HepG2 (cell line): ENCODE data around the gene CORO7. TPM values are rescaled to one million over a fixed set of nuclear protein-coding genes. Genes with fewer than 3 reads are reported as not detected.
A peak's percentile ranks its signal among the peaks of the same experiment; 100 is the strongest.

Experiments used
- ASH2L ChIP-seq: fragments of 300-600, 200-600 bp; sonication (generic); IDR thresholded peaks from 2 replicates; pipeline ENCODE4 v1.7.0; 2017; ENCODE audit warnings: low read depth, mild to moderate bottlenecking, moderate library complexity, mixed read lengths, low read length; ENCODE audit not compliant: insufficient read length
- HIC2 ChIP-seq: sonication (generic); formaldehyde crosslinking; IDR thresholded peaks from 2 replicates; pipeline ENCODE4 v1.9.0; 2022; ENCODE audit warnings: low read depth, missing genetic modification reagents
- PATZ1 ChIP-seq: sonication (generic); formaldehyde crosslinking; IDR thresholded peaks from 2 replicates; pipeline ENCODE4 v1.4.0; 2020; ENCODE audit warnings: missing genetic modification reagents
- ZMAT3 ChIP-seq: sonication (generic); formaldehyde crosslinking; conservative IDR thresholded peaks from 2 replicates; pipeline ENCODE4 v1.7.0; 2021; ENCODE audit warnings: missing genetic modification reagents
- ZNF558 ChIP-seq: sonication (generic); formaldehyde crosslinking; IDR thresholded peaks from 2 replicates; pipeline ENCODE4 v1.9.0; 2022; ENCODE audit warnings: mild to moderate bottlenecking, missing genetic modification reagents, borderline replicate concordance
- polyA plus RNA-seq, 8 experiments: library from polyadenylated mRNA; depleted of rRNA in 3 of 8; stranded (reverse) in 7 of 8; unstranded in 1 of 8; fragments of >200 nt; fragmentation: Illumina TruSeq in 4 of 8; extraction: Trizol in 4 of 8; gene quantifications; 2 replicates each; pipeline versions ENCODE4 v1.2.1 to v1.2.3, GENCODE V29; 2011 to 2016; ENCODE audit warnings: low read depth in 4 of 8, missing spikeins in 1 of 8, mixed read lengths in 1 of 8; ENCODE audit not compliant: insufficient read depth in 1 of 8
- total RNA-seq, 5 experiments: library from RNA; depleted of rRNA; stranded (reverse); fragments of >200 nt; fragmentation: Illumina TruSeq; extraction: Trizol; gene quantifications; 2 replicates each; pipeline ENCODE4 v1.2.3, GENCODE V29; 2016; ENCODE audit warnings: low read depth in 1 of 5
- TF ChIP-seq, protein P1 (sequence below): sonication (generic); formaldehyde crosslinking; IDR thresholded peaks from 2 replicates; pipeline ENCODE4 v1.4.0; 2020; ENCODE audit warnings: missing genetic modification reagents
- TF ChIP-seq, protein P2 (sequence below): sonication (generic); formaldehyde crosslinking; IDR thresholded peaks from 2 replicates; pipeline ENCODE4 v1.8.0; 2022; ENCODE audit warnings: mild to moderate bottlenecking, missing genetic modification reagents, borderline replicate concordance
- TF ChIP-seq, protein P3 (sequence below): sonication (generic); formaldehyde crosslinking; IDR thresholded peaks from 2 replicates; pipeline ENCODE4 v1.4.0; 2020; ENCODE audit warnings: missing genetic modification reagents, borderline replicate concordance
- TF ChIP-seq, protein P4 (sequence below): sonication (generic); formaldehyde crosslinking; IDR thresholded peaks from 2 replicates; pipeline ENCODE4 v1.5.0; 2020; ENCODE audit warnings: missing genetic modification reagents

CORO7 gene
- total and polyA plus RNA-seq, 2 of the 13 experiments (the other 11 are each of a cell fraction or from before 2014, with no cell fraction given) = 9.9 to 14.3 TPM

DNA sequence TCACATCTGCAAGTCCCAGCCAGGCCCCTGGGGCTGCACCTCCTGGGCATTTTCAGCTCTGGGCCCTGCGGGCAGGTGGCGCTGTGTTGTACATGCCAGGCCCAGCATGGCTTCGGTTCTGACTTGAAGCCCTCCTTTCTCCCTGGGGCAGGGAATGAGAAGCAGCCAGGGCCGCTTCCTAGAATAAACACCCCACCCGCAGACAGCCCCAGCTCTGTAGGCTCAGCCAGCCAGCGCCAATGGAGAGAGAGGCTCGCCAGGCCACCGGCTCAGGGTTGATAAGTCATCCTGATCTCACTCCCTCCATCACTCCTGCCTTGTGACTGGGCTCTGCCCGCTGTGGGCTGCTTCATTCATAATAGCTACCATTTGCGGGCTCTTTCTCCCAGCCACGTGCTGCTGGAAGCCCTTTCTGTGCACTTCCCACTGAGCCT lies 106.5 kb downstream of the CORO7 start (continued):
- TF ChIP-seq PATZ1 (CRISPR knock-in tag) = peak; percentile 79
- 0 out of 2 replicates have a peak, but pooled peaks have one; percentile 53 for TF ChIP-seq HIC2
- TF ChIP-seq ZMAT3 (CRISPR knock-in tag) = no peak
- TF ChIP-seq, protein P1, sequence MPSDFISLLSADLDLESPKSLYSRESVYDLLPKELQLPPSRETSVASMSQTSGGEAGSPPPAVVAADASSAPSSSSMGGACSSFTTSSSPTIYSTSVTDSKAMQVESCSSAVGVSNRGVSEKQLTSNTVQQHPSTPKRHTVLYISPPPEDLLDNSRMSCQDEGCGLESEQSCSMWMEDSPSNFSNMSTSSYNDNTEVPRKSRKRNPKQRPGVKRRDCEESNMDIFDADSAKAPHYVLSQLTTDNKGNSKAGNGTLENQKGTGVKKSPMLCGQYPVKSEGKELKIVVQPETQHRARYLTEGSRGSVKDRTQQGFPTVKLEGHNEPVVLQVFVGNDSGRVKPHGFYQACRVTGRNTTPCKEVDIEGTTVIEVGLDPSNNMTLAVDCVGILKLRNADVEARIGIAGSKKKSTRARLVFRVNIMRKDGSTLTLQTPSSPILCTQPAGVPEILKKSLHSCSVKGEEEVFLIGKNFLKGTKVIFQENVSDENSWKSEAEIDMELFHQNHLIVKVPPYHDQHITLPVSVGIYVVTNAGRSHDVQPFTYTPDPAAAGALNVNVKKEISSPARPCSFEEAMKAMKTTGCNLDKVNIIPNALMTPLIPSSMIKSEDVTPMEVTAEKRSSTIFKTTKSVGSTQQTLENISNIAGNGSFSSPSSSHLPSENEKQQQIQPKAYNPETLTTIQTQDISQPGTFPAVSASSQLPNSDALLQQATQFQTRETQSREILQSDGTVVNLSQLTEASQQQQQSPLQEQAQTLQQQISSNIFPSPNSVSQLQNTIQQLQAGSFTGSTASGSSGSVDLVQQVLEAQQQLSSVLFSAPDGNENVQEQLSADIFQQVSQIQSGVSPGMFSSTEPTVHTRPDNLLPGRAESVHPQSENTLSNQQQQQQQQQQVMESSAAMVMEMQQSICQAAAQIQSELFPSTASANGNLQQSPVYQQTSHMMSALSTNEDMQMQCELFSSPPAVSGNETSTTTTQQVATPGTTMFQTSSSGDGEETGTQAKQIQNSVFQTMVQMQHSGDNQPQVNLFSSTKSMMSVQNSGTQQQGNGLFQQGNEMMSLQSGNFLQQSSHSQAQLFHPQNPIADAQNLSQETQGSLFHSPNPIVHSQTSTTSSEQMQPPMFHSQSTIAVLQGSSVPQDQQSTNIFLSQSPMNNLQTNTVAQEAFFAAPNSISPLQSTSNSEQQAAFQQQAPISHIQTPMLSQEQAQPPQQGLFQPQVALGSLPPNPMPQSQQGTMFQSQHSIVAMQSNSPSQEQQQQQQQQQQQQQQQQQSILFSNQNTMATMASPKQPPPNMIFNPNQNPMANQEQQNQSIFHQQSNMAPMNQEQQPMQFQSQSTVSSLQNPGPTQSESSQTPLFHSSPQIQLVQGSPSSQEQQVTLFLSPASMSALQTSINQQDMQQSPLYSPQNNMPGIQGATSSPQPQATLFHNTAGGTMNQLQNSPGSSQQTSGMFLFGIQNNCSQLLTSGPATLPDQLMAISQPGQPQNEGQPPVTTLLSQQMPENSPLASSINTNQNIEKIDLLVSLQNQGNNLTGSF (CRISPR knock-in tag) = 0 out of 2 replicates have a peak, but pooled peaks have one; percentile 34
- TF ChIP-seq, protein P2, sequence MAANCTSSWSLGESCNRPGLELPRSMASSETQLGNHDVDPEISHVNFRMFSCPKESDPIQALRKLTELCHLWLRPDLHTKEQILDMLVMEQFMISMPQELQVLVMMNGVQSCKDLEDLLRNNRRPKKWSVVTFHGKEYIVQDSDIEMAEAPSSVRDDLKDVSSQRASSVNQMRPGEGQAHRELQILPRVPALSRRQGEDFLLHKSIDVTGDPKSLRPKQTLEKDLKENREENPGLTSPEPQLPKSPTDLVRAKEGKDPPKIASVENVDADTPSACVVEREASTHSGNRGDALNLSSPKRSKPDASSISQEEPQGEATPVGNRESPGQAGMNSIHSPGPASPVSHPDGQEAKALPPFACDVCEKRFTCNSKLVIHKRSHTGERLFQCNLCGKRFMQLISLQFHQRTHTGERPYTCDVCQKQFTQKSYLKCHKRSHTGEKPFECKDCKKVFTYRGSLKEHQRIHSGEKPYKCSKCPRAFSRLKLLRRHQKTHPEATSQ (CRISPR knock-in tag) = no peak
- TF ChIP-seq ZNF558 (CRISPR knock-in tag) = no peak
- TF ChIP-seq, protein P3, sequence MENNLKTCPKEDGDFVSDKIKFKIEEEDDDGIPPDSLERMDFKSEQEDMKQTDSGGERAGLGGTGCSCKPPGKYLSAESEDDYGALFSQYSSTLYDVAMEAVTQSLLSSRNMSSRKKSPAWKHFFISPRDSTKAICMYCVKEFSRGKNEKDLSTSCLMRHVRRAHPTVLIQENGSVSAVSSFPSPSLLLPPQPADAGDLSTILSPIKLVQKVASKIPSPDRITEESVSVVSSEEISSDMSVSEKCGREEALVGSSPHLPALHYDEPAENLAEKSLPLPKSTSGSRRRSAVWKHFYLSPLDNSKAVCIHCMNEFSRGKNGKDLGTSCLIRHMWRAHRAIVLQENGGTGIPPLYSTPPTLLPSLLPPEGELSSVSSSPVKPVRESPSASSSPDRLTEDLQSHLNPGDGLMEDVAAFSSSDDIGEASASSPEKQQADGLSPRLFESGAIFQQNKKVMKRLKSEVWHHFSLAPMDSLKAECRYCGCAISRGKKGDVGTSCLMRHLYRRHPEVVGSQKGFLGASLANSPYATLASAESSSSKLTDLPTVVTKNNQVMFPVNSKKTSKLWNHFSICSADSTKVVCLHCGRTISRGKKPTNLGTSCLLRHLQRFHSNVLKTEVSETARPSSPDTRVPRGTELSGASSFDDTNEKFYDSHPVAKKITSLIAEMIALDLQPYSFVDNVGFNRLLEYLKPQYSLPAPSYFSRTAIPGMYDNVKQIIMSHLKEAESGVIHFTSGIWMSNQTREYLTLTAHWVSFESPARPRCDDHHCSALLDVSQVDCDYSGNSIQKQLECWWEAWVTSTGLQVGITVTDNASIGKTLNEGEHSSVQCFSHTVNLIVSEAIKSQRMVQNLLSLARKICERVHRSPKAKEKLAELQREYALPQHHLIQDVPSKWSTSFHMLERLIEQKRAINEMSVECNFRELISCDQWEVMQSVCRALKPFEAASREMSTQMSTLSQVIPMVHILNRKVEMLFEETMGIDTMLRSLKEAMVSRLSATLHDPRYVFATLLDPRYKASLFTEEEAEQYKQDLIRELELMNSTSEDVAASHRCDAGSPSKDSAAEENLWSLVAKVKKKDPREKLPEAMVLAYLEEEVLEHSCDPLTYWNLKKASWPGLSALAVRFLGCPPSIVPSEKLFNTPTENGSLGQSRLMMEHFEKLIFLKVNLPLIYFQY (CRISPR knock-in tag) = peak; percentile 80; the same call in 1 of the 2 replicates
- TF ChIP-seq ASH2L = no peak
- TF ChIP-seq, protein P4, sequence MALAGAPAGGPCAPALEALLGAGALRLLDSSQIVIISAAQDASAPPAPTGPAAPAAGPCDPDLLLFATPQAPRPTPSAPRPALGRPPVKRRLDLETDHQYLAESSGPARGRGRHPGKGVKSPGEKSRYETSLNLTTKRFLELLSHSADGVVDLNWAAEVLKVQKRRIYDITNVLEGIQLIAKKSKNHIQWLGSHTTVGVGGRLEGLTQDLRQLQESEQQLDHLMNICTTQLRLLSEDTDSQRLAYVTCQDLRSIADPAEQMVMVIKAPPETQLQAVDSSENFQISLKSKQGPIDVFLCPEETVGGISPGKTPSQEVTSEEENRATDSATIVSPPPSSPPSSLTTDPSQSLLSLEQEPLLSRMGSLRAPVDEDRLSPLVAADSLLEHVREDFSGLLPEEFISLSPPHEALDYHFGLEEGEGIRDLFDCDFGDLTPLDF = no peak
